ENCODE results near the gene ISLR. TPM values are rescaled to one million over a fixed set of nuclear protein-coding genes. Genes with fewer than 3 reads are reported as not detected.

The ISLR gene, protein sequence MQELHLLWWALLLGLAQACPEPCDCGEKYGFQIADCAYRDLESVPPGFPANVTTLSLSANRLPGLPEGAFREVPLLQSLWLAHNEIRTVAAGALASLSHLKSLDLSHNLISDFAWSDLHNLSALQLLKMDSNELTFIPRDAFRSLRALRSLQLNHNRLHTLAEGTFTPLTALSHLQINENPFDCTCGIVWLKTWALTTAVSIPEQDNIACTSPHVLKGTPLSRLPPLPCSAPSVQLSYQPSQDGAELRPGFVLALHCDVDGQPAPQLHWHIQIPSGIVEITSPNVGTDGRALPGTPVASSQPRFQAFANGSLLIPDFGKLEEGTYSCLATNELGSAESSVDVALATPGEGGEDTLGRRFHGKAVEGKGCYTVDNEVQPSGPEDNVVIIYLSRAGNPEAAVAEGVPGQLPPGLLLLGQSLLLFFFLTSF
- under 1 TPM in 1 of 2 donors, not detected in 1; 0.29 TPM for total RNA-seq
- 2.7 TPM for polyA plus RNA-seq (2013, experiment 1 of 2)
- polyA plus RNA-seq (2013, experiment 2 of 2): 2.9 TPM
- long read RNA-seq, experiment 1: 0 reads
- long read RNA-seq, experiment 2, partial matches to known transcripts: 0 of 3 reads
- long read RNA-seq, experiment 2, other reads (novel, unspliced or antisense): 0 of 3 reads
- long read RNA-seq, experiment 3, partial matches to known transcripts: 0 of 4 reads
- long read RNA-seq, experiment 3, other reads (novel, unspliced or antisense): 0 of 4 reads
- long read RNA-seq, experiment 4: 0 reads

DNA sequence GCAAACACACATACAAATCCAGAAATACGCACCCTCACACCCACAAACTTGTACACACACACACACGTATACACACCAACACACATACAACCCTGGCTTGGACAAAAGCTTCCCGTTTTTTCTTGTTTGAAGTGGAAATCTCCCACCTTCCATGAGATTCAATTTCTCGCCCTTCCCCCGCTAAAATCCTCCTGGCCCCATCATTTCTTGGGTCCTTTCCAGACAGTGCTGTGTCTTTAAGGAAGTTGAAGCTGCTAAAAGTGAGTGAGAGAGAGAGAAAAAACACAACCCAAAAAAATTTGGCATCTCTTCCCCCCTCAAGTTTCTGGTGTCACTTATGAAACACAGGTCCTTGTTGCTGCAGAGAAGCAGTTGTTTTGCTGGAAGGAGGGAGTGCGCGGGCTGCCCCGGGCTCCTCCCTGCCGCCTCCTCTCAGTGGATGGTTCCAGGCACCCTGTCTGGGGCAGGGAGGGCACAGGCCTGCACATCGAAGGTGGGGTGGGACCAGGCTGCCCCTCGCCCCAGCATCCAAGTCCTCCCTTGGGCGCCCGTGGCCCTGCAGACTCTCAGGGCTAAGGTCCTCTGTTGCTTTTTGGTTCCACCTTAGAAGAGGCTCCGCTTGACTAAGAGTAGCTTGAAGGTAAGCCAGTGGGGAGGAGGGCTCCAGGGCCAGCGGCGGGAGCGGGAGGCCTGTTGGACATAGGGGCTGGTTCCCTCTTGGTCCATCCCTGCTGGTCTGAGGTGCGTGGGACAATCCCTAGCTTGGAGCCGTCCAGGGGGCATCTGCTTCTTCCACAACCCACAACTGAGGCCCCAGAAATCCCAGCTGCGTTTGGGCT lies at the start of gene ISLR:
Gene ISLR, plus strand, starts transcription at position 331 of the 839 bp plus-strand sequence. CDS start 1,149 bp downstream, outside the sequence.
- H3K36me3 ChIP-seq (ENCODE audit: control insufficient read depth, insufficient read depth, low read length): no peaks in the 10 kb centered on the region
- peaks cover 6% of the 10 kb centered on the region for H3K4me1 Mint-ChIP-seq
- no peak within 1 kb of the TSS for H3K4me3 ChIP-seq (ENCODE audit: low read length)
- H3K4me1 ChIP-seq (ENCODE audit: control insufficient read depth, insufficient read depth, low read length): no peaks in the 10 kb centered on the region
- no peaks in the 10 kb centered on the region for H3K36me3 Mint-ChIP-seq (ENCODE audit: low read depth)
- H3K9ac ChIP-seq (ENCODE audit: extremely low read depth, low read length, poor library complexity, severe bottlenecking): no peak within 1 kb of the TSS
- H3K4me3 Mint-ChIP-seq: no peak within 1 kb of the TSS
- 73 to 78% methylated on average over 8 to 20 of the region's 20 CpGs for WGBS, 2 experiments (ENCODE audit: insufficient coverage in 1 of 2, insufficient read length in 1 of 2)
- H3K9me3 Mint-ChIP-seq: no peaks in the 10 kb centered on the region
- no peaks in the 10 kb centered on the region for H3K27me3 ChIP-seq (ENCODE audit: control insufficient read depth, insufficient read depth, low read length, poor library complexity, severe bottlenecking)
- no peak within 1 kb of the TSS for H3K27ac Mint-ChIP-seq
- H3K27me3 Mint-ChIP-seq (ENCODE audit: insufficient read depth): no peaks in the 10 kb centered on the region
- H3K9me3 ChIP-seq (ENCODE audit: control insufficient read depth, low read length): no peaks in the 10 kb centered on the region
- DNase-seq: peak; percentile 56
- peak within 1 kb of the TSS; percentile 8 for H3K27ac ChIP-seq (ENCODE audit: low read depth, low read length)
- TF ChIP-seq, protein P1, sequence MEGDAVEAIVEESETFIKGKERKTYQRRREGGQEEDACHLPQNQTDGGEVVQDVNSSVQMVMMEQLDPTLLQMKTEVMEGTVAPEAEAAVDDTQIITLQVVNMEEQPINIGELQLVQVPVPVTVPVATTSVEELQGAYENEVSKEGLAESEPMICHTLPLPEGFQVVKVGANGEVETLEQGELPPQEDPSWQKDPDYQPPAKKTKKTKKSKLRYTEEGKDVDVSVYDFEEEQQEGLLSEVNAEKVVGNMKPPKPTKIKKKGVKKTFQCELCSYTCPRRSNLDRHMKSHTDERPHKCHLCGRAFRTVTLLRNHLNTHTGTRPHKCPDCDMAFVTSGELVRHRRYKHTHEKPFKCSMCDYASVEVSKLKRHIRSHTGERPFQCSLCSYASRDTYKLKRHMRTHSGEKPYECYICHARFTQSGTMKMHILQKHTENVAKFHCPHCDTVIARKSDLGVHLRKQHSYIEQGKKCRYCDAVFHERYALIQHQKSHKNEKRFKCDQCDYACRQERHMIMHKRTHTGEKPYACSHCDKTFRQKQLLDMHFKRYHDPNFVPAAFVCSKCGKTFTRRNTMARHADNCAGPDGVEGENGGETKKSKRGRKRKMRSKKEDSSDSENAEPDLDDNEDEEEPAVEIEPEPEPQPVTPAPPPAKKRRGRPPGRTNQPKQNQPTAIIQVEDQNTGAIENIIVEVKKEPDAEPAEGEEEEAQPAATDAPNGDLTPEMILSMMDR (conservative IDR thresholded peaks at IDR 0.05): no peak

DNA sequence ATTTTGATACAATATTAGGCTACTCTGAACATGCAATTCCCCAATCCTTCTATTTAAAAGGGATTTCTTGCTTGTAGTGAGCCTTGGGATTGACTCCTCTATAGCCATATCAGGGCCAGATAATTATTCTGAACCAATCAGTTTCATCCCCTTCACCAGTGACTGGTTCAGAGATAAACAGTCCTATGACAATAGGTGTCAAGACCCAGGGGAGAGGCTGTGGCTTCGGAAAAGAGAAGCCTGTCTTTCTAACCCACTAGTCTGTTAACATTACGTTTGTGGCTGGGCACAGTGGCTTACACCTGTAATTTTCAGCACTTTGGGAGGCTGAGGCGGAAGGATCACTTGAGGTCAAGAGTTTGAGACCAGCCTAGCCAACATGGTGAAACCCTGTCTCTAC lies 49.3 kb upstream of the ISLR start:
- H3K4me1 ChIP-seq (ENCODE audit: control insufficient read depth, insufficient read depth, low read length): peaks cover 15% of the 10 kb centered on the region
- no peak overlapping the region for H3K27ac Mint-ChIP-seq

More for the DNA sequence above, 49.3 kb upstream of the ISLR start:
- no peaks in the 10 kb centered on the region for H3K9me3 Mint-ChIP-seq
- no peak overlapping the region for H3K4me3 Mint-ChIP-seq
- 55 to 58% methylated on average over 2 to 3 of the region's 3 CpGs for WGBS, 2 experiments (ENCODE audit: insufficient coverage in 1 of 2, insufficient read length in 1 of 2)
- TF ChIP-seq, protein P1 (conservative IDR thresholded peaks at IDR 0.05): no peak
- no peak overlapping the region for H3K9ac ChIP-seq (ENCODE audit: extremely low read depth, low read length, poor library complexity, severe bottlenecking)
- no peak overlapping the region for H3K4me3 ChIP-seq (ENCODE audit: low read length)
- peaks cover 33% of the 10 kb centered on the region for H3K27me3 ChIP-seq (ENCODE audit: control insufficient read depth, insufficient read depth, low read length, poor library complexity, severe bottlenecking)
- DNase-seq: peak; percentile 51
- no peaks in the 10 kb centered on the region for H3K36me3 Mint-ChIP-seq (ENCODE audit: low read depth)
- H3K27ac ChIP-seq (ENCODE audit: low read depth, low read length): no peak overlapping the region
- H3K4me1 Mint-ChIP-seq: peaks cover 32% of the 10 kb centered on the region
- H3K36me3 ChIP-seq (ENCODE audit: control insufficient read depth, insufficient read depth, low read length): no peaks in the 10 kb centered on the region
- no peaks in the 10 kb centered on the region for H3K9me3 ChIP-seq (ENCODE audit: control insufficient read depth, low read length)
- peaks cover 48% of the 10 kb centered on the region for H3K27me3 Mint-ChIP-seq (ENCODE audit: insufficient read depth)

Data from endodermal cell (in vitro differentiated cells).